HL-60 (cell line): ENCODE results near the gene AKAP13.

Experiments used
- DNase-seq, 2 experiments: peaks; one replicate each; pipeline ENCODE4 v3.0.0-alpha.2; 2010 to 2020; ENCODE audit warnings: low read depth in 1 of 2, low spot score in 1 of 2
- H3K27ac ChIP-seq: fragments of 250-450 bp; sonication (Bioruptor Pico); replicated peaks from 2 replicates; pipeline ENCODE4 v1.5.1; 2020; ENCODE audit warnings: mild to moderate bottlenecking, moderate library complexity
- H3K27me3 ChIP-seq: fragments of 250-450 bp; sonication (Bioruptor Pico); 2 replicates; pipeline ENCODE4 v1.5.1; 2021; ENCODE audit warnings: mild to moderate bottlenecking, moderate library complexity; ENCODE audit not compliant: insufficient read depth, poor library complexity, severe bottlenecking
- H3K4me3 ChIP-seq: replicated peaks from 2 replicates; pipeline ENCODE4 v1.5.1; 2011; ENCODE audit warnings: mild to moderate bottlenecking, control low read depth, low read length; ENCODE audit not compliant: insufficient read depth
- GABPA ChIP-seq: IDR thresholded peaks from 2 replicates; pipeline ENCODE4 v1.6.1; 2012; ENCODE audit warnings: low read depth
- POLR2AphosphoS5 ChIP-seq: IDR thresholded peaks from 2 replicates; pipeline ENCODE4 v1.6.1; 2012; ENCODE audit warnings: low read depth
- SPI1 ChIP-seq: IDR thresholded peaks from 2 replicates; pipeline ENCODE4 v1.6.1; 2012; ENCODE audit warnings: low read depth, mild to moderate bottlenecking, borderline replicate concordance
- TF ChIP-seq, protein P1 (sequence below): IDR thresholded peaks from 2 replicates; pipeline ENCODE4 v1.6.1; 2012; ENCODE audit warnings: low read depth; ENCODE audit not compliant: insufficient replicate concordance
- TF ChIP-seq, protein P2 (sequence below): IDR thresholded peaks from one replicate; pipeline ENCODE4 v1.5.1; 2011; ENCODE audit warnings: low read length, control low read depth, inconsistent platforms; ENCODE audit not compliant: insufficient read depth

Gene AKAP13

DNA sequence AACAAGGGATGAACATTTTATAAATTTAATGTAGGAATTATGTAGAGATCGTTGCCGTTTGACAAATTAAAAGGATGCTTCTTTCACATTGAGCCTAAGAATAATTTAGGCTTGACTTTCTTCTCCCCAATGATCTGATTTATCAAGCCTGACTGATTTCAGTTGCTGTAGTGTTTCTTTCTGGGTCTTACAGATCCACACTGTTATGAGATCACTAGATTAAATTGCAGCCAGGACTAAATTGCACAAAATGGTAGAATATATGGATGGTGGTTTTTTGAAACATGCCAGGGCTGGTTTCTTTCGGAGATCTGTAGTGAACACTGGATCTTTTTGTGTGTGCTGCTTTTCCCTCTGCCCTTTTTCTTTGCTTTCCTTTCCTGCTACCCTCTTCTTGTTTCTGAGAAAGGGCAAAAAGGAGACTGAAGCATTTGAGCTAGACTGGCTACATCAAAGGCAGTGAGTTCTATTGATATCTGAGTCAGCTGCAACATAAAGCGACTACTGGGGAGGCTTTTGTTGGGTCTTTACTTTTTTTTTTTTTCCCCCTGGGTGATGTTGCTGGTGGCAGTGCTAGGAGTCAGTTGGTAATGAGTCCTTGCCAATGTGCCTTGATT lies 83.0 kb downstream of the AKAP13 start:
- no peak for DNase-seq
- H3K27ac ChIP-seq, result no peak overlapping the region
- TF ChIP-seq GABPA (no peak), SPI1 (no peak), POLR2AphosphoS5 (no peak)
- TF ChIP-seq, protein P1, sequence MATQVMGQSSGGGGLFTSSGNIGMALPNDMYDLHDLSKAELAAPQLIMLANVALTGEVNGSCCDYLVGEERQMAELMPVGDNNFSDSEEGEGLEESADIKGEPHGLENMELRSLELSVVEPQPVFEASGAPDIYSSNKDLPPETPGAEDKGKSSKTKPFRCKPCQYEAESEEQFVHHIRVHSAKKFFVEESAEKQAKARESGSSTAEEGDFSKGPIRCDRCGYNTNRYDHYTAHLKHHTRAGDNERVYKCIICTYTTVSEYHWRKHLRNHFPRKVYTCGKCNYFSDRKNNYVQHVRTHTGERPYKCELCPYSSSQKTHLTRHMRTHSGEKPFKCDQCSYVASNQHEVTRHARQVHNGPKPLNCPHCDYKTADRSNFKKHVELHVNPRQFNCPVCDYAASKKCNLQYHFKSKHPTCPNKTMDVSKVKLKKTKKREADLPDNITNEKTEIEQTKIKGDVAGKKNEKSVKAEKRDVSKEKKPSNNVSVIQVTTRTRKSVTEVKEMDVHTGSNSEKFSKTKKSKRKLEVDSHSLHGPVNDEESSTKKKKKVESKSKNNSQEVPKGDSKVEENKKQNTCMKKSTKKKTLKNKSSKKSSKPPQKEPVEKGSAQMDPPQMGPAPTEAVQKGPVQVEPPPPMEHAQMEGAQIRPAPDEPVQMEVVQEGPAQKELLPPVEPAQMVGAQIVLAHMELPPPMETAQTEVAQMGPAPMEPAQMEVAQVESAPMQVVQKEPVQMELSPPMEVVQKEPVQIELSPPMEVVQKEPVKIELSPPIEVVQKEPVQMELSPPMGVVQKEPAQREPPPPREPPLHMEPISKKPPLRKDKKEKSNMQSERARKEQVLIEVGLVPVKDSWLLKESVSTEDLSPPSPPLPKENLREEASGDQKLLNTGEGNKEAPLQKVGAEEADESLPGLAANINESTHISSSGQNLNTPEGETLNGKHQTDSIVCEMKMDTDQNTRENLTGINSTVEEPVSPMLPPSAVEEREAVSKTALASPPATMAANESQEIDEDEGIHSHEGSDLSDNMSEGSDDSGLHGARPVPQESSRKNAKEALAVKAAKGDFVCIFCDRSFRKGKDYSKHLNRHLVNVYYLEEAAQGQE, result no peak
- TF ChIP-seq, protein P2, sequence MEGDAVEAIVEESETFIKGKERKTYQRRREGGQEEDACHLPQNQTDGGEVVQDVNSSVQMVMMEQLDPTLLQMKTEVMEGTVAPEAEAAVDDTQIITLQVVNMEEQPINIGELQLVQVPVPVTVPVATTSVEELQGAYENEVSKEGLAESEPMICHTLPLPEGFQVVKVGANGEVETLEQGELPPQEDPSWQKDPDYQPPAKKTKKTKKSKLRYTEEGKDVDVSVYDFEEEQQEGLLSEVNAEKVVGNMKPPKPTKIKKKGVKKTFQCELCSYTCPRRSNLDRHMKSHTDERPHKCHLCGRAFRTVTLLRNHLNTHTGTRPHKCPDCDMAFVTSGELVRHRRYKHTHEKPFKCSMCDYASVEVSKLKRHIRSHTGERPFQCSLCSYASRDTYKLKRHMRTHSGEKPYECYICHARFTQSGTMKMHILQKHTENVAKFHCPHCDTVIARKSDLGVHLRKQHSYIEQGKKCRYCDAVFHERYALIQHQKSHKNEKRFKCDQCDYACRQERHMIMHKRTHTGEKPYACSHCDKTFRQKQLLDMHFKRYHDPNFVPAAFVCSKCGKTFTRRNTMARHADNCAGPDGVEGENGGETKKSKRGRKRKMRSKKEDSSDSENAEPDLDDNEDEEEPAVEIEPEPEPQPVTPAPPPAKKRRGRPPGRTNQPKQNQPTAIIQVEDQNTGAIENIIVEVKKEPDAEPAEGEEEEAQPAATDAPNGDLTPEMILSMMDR, result no peak

DNA sequence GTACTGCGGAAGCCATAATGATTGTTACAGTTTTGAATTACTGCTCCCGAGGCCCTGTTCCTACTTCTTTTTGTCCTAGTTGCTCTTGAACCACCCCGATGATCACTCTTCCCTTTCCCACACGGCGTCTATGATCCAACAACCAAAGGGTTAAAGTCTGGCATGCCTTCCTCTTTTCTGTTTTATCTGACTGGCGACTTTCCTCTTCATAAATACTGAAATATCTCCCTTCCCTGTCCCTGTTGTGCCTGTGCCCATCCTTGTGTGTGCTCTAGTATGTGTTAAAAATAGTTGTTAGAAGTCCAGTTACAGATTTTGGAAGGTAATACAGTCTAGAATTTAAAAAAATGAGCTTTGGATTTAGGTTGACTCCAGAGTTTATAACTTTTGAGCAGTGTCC lies 83.6 kb downstream of the AKAP13 start:
- DNase-seq, result peak in 1 of 2 experiments; percentile 7
- H3K27ac ChIP-seq, result no peak overlapping the region
- TF ChIP-seq POLR2AphosphoS5 (no peak), GABPA (no peak), SPI1 (peak; percentile 79)
- TF ChIP-seq, protein P2, result no peak
- H3K27me3 ChIP-seq, result no peaks in the 10 kb centered on the region
- no peak overlapping the region for H3K4me3 ChIP-seq

More for the DNA sequence above, 83.0 kb downstream of the AKAP13 start:
- no peak overlapping the region for H3K4me3 ChIP-seq
- H3K27me3 ChIP-seq, result no peaks in the 10 kb centered on the region

DNA sequence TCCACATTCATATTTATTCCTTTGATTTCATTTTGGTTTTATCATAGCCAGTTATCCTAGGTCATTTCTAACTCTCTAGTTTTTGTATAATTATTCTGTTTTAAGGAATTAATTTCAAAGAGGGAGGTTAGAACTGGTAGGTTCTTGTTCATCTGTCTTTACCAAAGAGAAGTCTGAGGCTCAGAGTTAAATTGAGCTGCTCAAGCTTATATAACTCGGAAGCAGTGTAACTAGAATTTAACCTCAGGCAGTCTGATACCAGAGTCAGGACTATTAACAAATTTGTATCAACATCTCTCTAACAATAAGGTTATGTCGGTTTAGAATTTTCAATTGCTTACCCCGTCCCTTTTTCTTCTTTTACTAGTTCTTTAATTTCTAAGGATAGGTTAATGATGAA lies 84.1 kb downstream of the AKAP13 start:
- TF ChIP-seq, protein P2, result no peak
- TF ChIP-seq SPI1 (no peak), GABPA (no peak)
- TF ChIP-seq, protein P1, result no peak
- no peaks in the 10 kb centered on the region for H3K27me3 ChIP-seq
- no peak overlapping the region for H3K4me3 ChIP-seq
- DNase-seq, result no peak
- no peak overlapping the region for H3K27ac ChIP-seq
